GM12875 (cell line): Measurements from ENCODE around the gene SARDH.

ENCODE experiments used
- H3K4me3 ChIP-seq: one replicate; pipeline ENCODE4 v1.5.1; 2011; ENCODE audit warnings: low read depth, low read length, control low read depth
- TF ChIP-seq, protein P1 (sequence below): IDR thresholded peaks from 2 replicates; pipeline ENCODE4 v1.5.1; 2011; ENCODE audit warnings: low read depth, mild to moderate bottlenecking, control low read depth, inconsistent platforms, low read length, moderate library complexity, borderline replicate concordance; ENCODE audit not compliant: insufficient read depth

SARDH gene

DNA sequence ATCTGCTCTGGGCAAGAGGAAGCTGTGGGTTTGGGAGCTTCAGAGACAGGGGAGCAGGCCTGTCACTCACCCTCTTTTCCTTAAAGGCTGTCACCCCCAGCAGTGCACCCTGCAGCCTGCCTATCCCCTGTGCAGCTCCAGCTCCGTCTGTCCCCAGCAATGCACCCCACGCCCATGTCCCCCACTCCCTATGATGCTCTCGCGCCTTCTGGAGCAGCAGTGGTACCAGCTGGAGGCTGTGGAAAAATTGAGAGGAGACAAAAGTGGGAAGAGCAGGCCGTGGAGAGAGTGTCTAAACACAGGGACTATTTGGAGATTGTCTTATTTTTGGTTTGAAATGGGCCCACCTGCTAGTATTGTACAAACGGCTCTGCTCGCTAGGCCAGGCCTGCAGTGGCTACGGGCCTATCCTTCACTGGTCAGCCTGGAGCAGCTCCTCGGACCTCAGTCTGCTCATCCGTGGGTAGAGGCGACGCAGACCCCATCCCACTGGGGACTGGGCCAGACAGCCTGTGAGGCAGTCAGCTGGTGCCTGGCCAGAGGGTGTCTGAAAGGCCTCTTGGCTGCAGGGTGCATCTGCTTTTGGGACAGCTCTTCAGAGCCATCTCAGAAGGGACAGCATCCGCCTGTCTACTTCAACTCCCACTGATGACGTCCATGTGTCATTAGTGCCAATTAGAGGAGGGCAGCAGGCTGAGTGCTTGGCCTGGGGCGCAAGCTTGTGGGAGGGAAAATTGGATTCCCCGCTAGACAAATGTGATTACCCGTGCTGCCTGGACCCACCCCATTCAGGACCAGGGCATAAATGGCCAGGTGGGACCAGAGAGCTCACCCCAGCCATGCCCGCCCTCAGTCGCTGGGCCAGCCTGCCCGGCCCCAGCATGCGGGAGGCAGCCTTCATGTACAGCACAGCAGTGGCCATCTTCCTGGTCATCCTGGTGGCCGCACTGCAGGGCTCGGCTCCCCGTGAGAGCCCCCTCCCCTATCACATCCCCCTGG is 102.3 kb downstream of the SARDH start, which contains the start of gene DBH:
Gene DBH, plus strand, starts transcription at position 831 of the 999 bp plus-strand sequence. Its CDS starts 9 bp downstream, at position 840.
- TF ChIP-seq, protein P1, sequence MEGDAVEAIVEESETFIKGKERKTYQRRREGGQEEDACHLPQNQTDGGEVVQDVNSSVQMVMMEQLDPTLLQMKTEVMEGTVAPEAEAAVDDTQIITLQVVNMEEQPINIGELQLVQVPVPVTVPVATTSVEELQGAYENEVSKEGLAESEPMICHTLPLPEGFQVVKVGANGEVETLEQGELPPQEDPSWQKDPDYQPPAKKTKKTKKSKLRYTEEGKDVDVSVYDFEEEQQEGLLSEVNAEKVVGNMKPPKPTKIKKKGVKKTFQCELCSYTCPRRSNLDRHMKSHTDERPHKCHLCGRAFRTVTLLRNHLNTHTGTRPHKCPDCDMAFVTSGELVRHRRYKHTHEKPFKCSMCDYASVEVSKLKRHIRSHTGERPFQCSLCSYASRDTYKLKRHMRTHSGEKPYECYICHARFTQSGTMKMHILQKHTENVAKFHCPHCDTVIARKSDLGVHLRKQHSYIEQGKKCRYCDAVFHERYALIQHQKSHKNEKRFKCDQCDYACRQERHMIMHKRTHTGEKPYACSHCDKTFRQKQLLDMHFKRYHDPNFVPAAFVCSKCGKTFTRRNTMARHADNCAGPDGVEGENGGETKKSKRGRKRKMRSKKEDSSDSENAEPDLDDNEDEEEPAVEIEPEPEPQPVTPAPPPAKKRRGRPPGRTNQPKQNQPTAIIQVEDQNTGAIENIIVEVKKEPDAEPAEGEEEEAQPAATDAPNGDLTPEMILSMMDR, result no peak
- H3K4me3 ChIP-seq, result no peak within 1 kb of the TSS

- TF ChIP-seq, protein P1, result no peak
- H3K4me3 ChIP-seq, result no peak overlapping the region
Measured at GRCh38 chr9:133635098-133635497, 103.1 kb downstream of the SARDH start.

- no peak overlapping the region for H3K4me3 ChIP-seq
- TF ChIP-seq, protein P1, result no peak
Measured at GRCh38 chr9:133634081-133634691, 104.0 kb downstream of the SARDH start.

DNA sequence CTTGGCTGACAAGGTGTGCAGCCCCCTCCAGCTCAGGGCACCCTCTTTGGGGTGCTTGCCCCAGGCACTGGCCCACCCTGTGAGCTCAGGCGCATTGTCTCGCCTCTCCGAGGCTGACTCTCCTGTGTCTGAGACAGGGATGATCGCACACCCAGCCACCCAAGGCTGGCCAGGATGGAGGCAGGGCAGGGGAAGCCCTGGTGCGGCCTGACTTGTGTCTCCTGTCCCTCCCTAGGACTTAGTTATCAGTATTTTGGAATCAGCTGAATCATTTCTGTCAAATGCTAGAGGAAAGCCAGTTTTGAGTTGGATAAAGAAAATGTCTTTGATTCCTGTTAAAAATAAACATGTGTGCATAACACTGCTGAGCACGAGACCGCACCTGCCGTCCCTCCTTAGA is 104.5 kb downstream of the SARDH start:
- H3K4me3 ChIP-seq, result no peak overlapping the region
- TF ChIP-seq, protein P1, result no peak

DNA sequence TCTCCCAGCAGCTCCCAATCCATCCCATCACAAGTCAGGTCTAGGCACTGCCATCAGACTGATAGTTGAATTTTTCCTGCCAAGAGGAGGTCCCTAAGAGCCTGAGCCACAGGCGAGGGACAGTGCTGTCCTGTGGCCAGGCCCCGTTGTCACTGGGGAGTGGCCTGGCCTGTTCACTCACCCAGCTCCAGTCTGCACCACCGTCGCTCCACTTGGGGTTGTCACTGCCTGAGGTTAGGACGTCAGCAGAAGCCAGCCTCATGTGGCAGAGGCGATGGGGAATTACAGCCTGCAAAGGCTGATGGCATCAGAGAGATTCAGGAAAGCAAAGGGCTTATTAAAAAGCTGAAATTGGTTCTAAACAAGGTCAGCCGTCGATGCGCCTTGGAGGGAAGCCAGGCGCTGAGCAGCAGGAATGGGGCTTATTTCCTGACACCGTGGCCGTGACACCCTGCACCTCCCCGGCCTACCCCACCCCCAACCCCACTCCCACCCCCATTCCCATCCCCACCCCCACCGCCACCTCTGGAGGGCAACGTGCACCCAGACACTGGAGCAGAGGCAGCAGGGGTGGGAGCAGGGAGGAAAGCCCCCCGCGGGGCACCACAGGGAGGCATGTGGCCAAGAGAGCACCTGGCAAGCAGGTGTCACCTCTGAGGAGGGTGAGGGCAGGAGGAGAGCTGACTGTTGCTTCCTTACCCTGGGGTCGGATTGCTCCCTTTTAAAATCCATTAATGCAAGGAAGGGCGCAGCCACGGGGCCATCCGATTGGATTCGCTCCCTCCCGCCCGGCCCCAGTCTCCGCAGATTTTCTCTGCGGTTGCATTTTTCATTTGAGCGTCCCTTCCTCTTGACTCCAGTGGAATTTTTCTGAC is 105.1 kb downstream of the SARDH start:
- H3K4me3 ChIP-seq, result no peak overlapping the region
- TF ChIP-seq, protein P1, result no peak

- H3K4me3 ChIP-seq, result no peak overlapping the region
- TF ChIP-seq, protein P1, result no peak
Measured at GRCh38 chr9:133631111-133631510, 107.0 kb downstream of the SARDH start.
